Measurements from ENCODE around the gene GABRB3.

- TF ChIP-seq CTCF (IDR thresholded peaks at IDR 0.05) (no peak), ZFX (IDR thresholded peaks at IDR 0.05; ENCODE audit: borderline replicate concordance) (no peak)
Measured at GRCh38 chr15:26661748-26662147, 111.1 kb downstream of the GABRB3 start.

All from 22Rv1 (cell line).